HG03378 (cell line): ENCODE data around the gene METRN.

Experiments used
- ATAC-seq: cut with Tn5 transposase; IDR thresholded peaks from one replicate; pipeline ENCODE4 v1.9.1; 2021; ENCODE audit warnings: mild to moderate bottlenecking, moderate library complexity; ENCODE audit not compliant: unreplicated experiment

METRN gene

DNA sequence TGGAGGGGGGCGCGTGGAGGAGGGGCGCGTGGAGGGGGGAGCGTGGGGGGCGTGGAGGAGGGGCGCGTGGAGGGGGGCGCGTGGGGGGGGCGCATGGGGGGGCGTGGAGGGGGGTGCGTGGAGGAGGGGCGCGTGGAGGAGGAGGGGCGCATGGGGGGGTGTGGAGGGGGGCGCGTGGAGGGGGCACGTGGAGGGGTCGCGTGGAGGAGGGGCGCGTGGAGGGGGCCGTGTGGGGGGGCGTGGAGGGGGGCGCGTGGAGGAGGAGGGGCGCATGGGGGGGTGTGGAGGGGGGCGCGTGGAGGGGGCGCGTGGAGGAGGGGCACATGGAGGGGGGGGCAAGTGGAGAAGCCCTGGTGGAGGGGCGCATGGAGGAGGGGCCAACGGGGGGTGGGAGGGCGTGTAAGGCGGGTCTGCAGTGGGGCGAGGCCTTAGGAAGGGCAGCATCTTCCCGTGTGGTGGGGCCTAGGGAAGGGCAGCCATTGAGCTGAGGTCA, 52.9 kb downstream of the METRN start:
- no peak for ATAC-seq

DNA sequence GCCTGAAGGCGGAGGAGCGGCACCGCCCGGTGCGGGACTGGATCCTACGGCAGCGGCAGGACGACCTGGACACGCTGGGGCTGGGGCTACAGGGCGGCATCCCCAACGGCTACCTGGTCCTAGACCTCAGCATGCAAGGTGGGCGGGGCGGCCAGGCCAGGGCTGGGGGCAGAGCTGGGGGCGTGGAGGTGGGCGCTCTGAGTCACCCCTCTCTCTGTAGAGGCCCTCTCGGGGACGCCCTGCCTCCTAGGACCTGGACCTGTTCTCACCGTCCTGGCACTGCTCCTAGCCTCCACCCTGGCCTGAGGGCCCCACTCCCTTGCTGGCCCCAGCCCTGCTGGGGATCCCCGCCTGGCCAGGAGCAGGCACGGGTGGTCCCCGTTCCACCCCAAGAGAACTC, 53.5 kb downstream of the METRN start:
- no peak for ATAC-seq
